Measurements from ENCODE around the gene DOCK1.

The DOCK1 gene

GRCh38 chr10:127150136-127150535 is 244.9 kb downstream of the DOCK1 start:
- no peak for DNase-seq

- DNase-seq = no peak
Measured at GRCh38 chr10:127151541-127151940, 246.3 kb downstream of the DOCK1 start.

GRCh38 chr10:127151981-127152699 is 246.9 kb downstream of the DOCK1 start:
- DNase-seq = no peak

GRCh38 chr10:127153181-127153580 is 248.0 kb downstream of the DOCK1 start:
- DNase-seq = no peak

- no peak for DNase-seq
Measured at GRCh38 chr10:127154831-127155620, 249.8 kb downstream of the DOCK1 start.

- DNase-seq = no peak
Measured at GRCh38 chr10:127157089-127157488, 251.9 kb downstream of the DOCK1 start.

- DNase-seq = no peak
Measured at GRCh38 chr10:127157506-127158200, 252.4 kb downstream of the DOCK1 start.

GRCh38 chr10:127158662-127159061 is 253.4 kb downstream of the DOCK1 start:
- DNase-seq = no peak

GRCh38 chr10:127159648-127160245 is 254.5 kb downstream of the DOCK1 start:
- no peak for DNase-seq

- no peak for DNase-seq
Measured at GRCh38 chr10:127161482-127161881, 256.3 kb downstream of the DOCK1 start.

- DNase-seq = no peak
Measured at GRCh38 chr10:127162841-127163240, 257.6 kb downstream of the DOCK1 start.

- DNase-seq = no peak
Measured at GRCh38 chr10:127168261-127168660, 263.0 kb downstream of the DOCK1 start.

GRCh38 chr10:127174866-127175265 is 269.6 kb downstream of the DOCK1 start:
- no peak for DNase-seq

- no peak for DNase-seq
Measured at GRCh38 chr10:127175357-127176110, 270.3 kb downstream of the DOCK1 start.

GRCh38 chr10:127176649-127177048 is 271.4 kb downstream of the DOCK1 start:
- DNase-seq = no peak

GRCh38 chr10:127179612-127180250 is 274.5 kb downstream of the DOCK1 start:
- no peak for DNase-seq

- DNase-seq = no peak
Measured at GRCh38 chr10:127182161-127182560, 276.9 kb downstream of the DOCK1 start.

- DNase-seq = no peak
Measured at GRCh38 chr10:127184582-127184981, 279.4 kb downstream of the DOCK1 start.

GRCh38 chr10:127186813-127187212 is 281.6 kb downstream of the DOCK1 start:
- DNase-seq = no peak

- DNase-seq = no peak
Measured at GRCh38 chr10:127189226-127189625, 284.0 kb downstream of the DOCK1 start.

- no peak for DNase-seq
Measured at GRCh38 chr10:127190427-127190826, 285.2 kb downstream of the DOCK1 start.

GRCh38 chr10:127193125-127193524 is 287.9 kb downstream of the DOCK1 start:
- no peak for DNase-seq

All from Kasumi-1 (cell line).